Endothelial cell of umbilical vein (primary cell): ENCODE results near the gene TRPC4AP. TPM values are rescaled to one million over a fixed set of nuclear protein-coding genes. Genes with fewer than 3 reads are reported as not detected.

ENCODE experiments used
- BruUV-seq: library from RNA; stranded (reverse); fragments of 400-500 nt; replicated peaks from 2 replicates; lab custom pipeline; 2021; lab: Mats Ljungman, UMichigan
- CTCF ChIA-PET: fragments of 300-600, 350-600 bp; sonication (Branson Sonifier 250); formaldehyde crosslinking; loops from one replicate; lab custom pipeline; 2021; ENCODE audit warnings: antibody characterized with exemption, inconsistent platforms; lab: Charles Lee
- POLR2A ChIA-PET: fragments of 300-600, 350-600 bp; sonication (Branson Sonifier 250); formaldehyde crosslinking; loops from one replicate; lab custom pipeline; 2021; ENCODE audit warnings: antibody characterized with exemption, inconsistent platforms; lab: Charles Lee
- DNase-seq: peaks from one replicate; pipeline ENCODE4 v3.0.0-alpha.2; 2011; ENCODE audit warnings: low read depth, low spot score
- FAIRE-seq: peaks from 2 replicates; lab custom pipeline; 2011; peaks lifted over from hg19 to GRCh38; lab: Jason Lieb, UNC
- H2AFZ ChIP-seq: 2 replicates; pipeline ENCODE4 v1.6.0; 2012; ENCODE audit warnings: low read depth, low read length, control low read depth, inconsistent platforms
- H3K27ac ChIP-seq: 2 replicates; pipeline ENCODE4 v1.5.1; 2011; ENCODE audit warnings: low read depth, mild to moderate bottlenecking, control low read depth, low read length, moderate library complexity; ENCODE audit not compliant: insufficient read depth
- H3K27me3 ChIP-seq, 2 experiments: 2 replicates each; pipeline versions ENCODE4 v1.6.0 to v1.6.1; 2011; ENCODE audit warnings: low read length in 2 of 2, mixed read lengths in 1 of 2; ENCODE audit not compliant: control insufficient read depth in 2 of 2, insufficient read depth in 2 of 2
- H3K36me3 ChIP-seq, 2 experiments: 2 replicates in 1 of 2; 3 replicates in 1 of 2; pipeline ENCODE4 v1.5.1; 2011; ENCODE audit warnings: low read length in 2 of 2, mild to moderate bottlenecking in 1 of 2, moderate library complexity in 1 of 2; ENCODE audit not compliant: control insufficient read depth in 2 of 2, insufficient read depth in 2 of 2; ENCODE audit errors: extremely low read depth in 1 of 2
- H3K4me1 ChIP-seq: 3 replicates; pipeline ENCODE4 v1.5.1; 2011; ENCODE audit warnings: mild to moderate bottlenecking, low read length; ENCODE audit not compliant: control insufficient read depth, insufficient read depth; ENCODE audit errors: extremely low read depth
- H3K4me2 ChIP-seq: 2 replicates; pipeline ENCODE4 v1.6.1; 2011; ENCODE audit warnings: low read length, control low read depth, mixed read lengths; ENCODE audit not compliant: insufficient read depth
- H3K4me3 ChIP-seq, 3 experiments: fragments of 200-600 bp in 1 of 3; sonication (generic), shearing (Covaris generic) in 1 of 3; replicated peaks in 1 of 3; 2 replicates each; pipeline ENCODE4 v1.5.1; 2011 to 2016; ENCODE audit warnings: control low read depth in 3 of 3, low read length in 3 of 3, mild to moderate bottlenecking in 2 of 3, inconsistent platforms in 1 of 3, low read depth in 1 of 3, moderate library complexity in 1 of 3; ENCODE audit not compliant: insufficient read depth in 1 of 3
- H3K79me2 ChIP-seq: 2 replicates; pipeline ENCODE4 v1.6.0; 2012; ENCODE audit warnings: low read length, inconsistent platforms; ENCODE audit not compliant: control insufficient read depth, insufficient read depth
- H3K9ac ChIP-seq: replicated peaks from 2 replicates; pipeline ENCODE3; 2011; ENCODE audit warnings: low read length, control low read depth; ENCODE audit not compliant: insufficient read depth; ENCODE audit errors: extremely low read depth
- H3K9me1 ChIP-seq: replicated peaks from 3 replicates; pipeline ENCODE4 v1.6.0; 2011; ENCODE audit warnings: mild to moderate bottlenecking, low read length; ENCODE audit not compliant: control insufficient read depth, insufficient read depth; ENCODE audit errors: extremely low read depth
- H3K9me3 ChIP-seq: replicated peaks from 2 replicates; pipeline ENCODE4 v1.5.1; 2012; ENCODE audit warnings: low read length, inconsistent platforms; ENCODE audit not compliant: control insufficient read depth, insufficient read depth
- H4K20me1 ChIP-seq: replicated peaks from 2 replicates; pipeline ENCODE3; 2011; ENCODE audit warnings: mild to moderate bottlenecking, low read length; ENCODE audit not compliant: control insufficient read depth, insufficient read depth; ENCODE audit errors: extremely low read depth
- FOS ChIP-seq: IDR thresholded peaks from 2 replicates; pipeline ENCODE4 v1.6.1; 2011; ENCODE audit warnings: mild to moderate bottlenecking, low read length, moderate library complexity, borderline replicate concordance; ENCODE audit not compliant: insufficient read depth
- JUN ChIP-seq: IDR thresholded peaks from 2 replicates; pipeline ENCODE4 v1.6.1; 2011; ENCODE audit warnings: borderline replicate concordance, low read depth; ENCODE audit not compliant: insufficient read length, insufficient read depth
- MAX ChIP-seq: IDR thresholded peaks from 2 replicates; pipeline ENCODE4 v1.6.1; 2011; ENCODE audit not compliant: insufficient read depth, insufficient read length
- MYC ChIP-seq: IDR thresholded peaks from one replicate; pipeline ENCODE4 v1.6.1; 2011; ENCODE audit warnings: mild to moderate bottlenecking, low read depth, low read length
- POLR2A ChIP-seq: IDR thresholded peaks from 2 replicates; pipeline ENCODE4 v1.6.1; 2012; ENCODE audit warnings: low read depth, mild to moderate bottlenecking, control low read depth, low read length
- POLR2AphosphoS5 ChIP-seq: IDR thresholded peaks from 2 replicates; pipeline ENCODE4 v1.6.1; 2012; ENCODE audit warnings: low read depth, mild to moderate bottlenecking, control low read depth, low read length, moderate library complexity; ENCODE audit not compliant: insufficient read depth
- dilution Hi-C: fragments of 300-500 bp; cut with MboI; formaldehyde crosslinking; loops from one replicate; pipeline ENCODE4 v1.15.0; 2019; ENCODE audit warnings: low sequenced_read_pairs; ENCODE audit not compliant: extremely low pct_ligation_motif_present
- intact Hi-C: fragments of 100-400 bp; cut with micrococcal nuclease; formaldehyde crosslinking; loops from one replicate; pipeline ENCODE4 v1.10.0; 2022
- polyA plus RNA-seq, 4 experiments: library from polyadenylated mRNA; depleted of rRNA in 3 of 4; stranded (reverse) in 3 of 4; unstranded in 1 of 4; fragments of >200 nt; gene quantifications; 2 replicates each; pipeline versions ENCODE4 v1.2.1 to v1.2.3, GENCODE V29; 2011 to 2012; ENCODE audit warnings: missing spikeins in 1 of 4
- total RNA-seq: library from RNA; stranded (reverse); gene quantifications from 2 replicates; pipeline ENCODE4 v1.2.3, GENCODE V29; 2021
- TF ChIP-seq, protein P1 (sequence below), 2 donors: IDR thresholded peaks; 1 replicate in 1 of 2; 2 replicates in 1 of 2; pipeline ENCODE4 v1.5.1; 2011; ENCODE audit warnings: low read length in 2 of 2, mild to moderate bottlenecking in 2 of 2, moderate library complexity in 2 of 2, control low read depth in 1 of 2, inconsistent platforms in 1 of 2, low read depth in 1 of 2; ENCODE audit not compliant: insufficient read depth in 1 of 2; ENCODE audit errors: extremely low read depth in 1 of 2

Gene TRPC4AP
- total and polyA plus RNA-seq, 2 donors (not counting 3 experiments of a cell fraction or from before 2014, with no cell fraction given): 89.0 to 103 TPM

- Histone ChIP-seq H3K4me1 (peaks cover 17% of the 10 kb centered on the region), H3K9me3 (no peaks in the 10 kb centered on the region), H3K79me2 (no peaks in the 10 kb centered on the region), H2AFZ (no peak overlapping the region), H3K9me1 (no peaks in the 10 kb centered on the region), H3K36me3 (peaks cover under 1 to 32% of the 10 kb centered on the region in 2 experiments), H3K4me2 (no peak overlapping the region), H3K27me3 (no peaks in the 10 kb centered on the region), H3K9ac (peak overlapping the region; percentile 29), H4K20me1 (no peaks in the 10 kb centered on the region), H3K27ac (peak overlapping the region; percentile 81), H3K4me3 (no peak overlapping the region)
- CTCF ChIA-PET: interaction anchor here (1.0 to 1.6 kb wide), 2 partner anchors 145 to 147 kb away, joined by 3 to 5 read pairs; no protein-coding TSS in a partner anchor
- dilution Hi-C loops: no loop called here
- FAIRE-seq (peak; percentile 82), DNase-seq (peak; percentile 77)
- no TSS peak for BruUV-seq
- intact Hi-C loops: loop anchor here (1.0 to 5.0 kb wide), 3 partner anchors 71 to 186 kb away; partner anchors contain the start of gene TRPC4AP
- peak; percentile 36 for TF ChIP-seq FOS
- peak; percentile 80 for TF ChIP-seq MYC
- TF ChIP-seq, protein P1, sequence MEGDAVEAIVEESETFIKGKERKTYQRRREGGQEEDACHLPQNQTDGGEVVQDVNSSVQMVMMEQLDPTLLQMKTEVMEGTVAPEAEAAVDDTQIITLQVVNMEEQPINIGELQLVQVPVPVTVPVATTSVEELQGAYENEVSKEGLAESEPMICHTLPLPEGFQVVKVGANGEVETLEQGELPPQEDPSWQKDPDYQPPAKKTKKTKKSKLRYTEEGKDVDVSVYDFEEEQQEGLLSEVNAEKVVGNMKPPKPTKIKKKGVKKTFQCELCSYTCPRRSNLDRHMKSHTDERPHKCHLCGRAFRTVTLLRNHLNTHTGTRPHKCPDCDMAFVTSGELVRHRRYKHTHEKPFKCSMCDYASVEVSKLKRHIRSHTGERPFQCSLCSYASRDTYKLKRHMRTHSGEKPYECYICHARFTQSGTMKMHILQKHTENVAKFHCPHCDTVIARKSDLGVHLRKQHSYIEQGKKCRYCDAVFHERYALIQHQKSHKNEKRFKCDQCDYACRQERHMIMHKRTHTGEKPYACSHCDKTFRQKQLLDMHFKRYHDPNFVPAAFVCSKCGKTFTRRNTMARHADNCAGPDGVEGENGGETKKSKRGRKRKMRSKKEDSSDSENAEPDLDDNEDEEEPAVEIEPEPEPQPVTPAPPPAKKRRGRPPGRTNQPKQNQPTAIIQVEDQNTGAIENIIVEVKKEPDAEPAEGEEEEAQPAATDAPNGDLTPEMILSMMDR (IDR thresholded peaks at IDR 0.05; ENCODE audit: extremely low read depth in 1 of 2, insufficient read depth in 1 of 2, low read depth in 1 of 2, low read length in 2 of 2): no peak
- peak; percentile 18 for TF ChIP-seq POLR2AphosphoS5
- peak; percentile 50 for TF ChIP-seq JUN
- TF ChIP-seq POLR2A: no peak
- TF ChIP-seq MAX: peak; percentile 55
- POLR2A ChIA-PET: interaction anchor here (0.5 to 0.7 kb wide), 3 partner anchors 9 to 264 kb away, joined by 3 to 9 read pairs (median 5); partner anchors contain the start of gene EIF6
Measured at GRCh38 chr20:35021063-35021462, 71.5 kb downstream of the TRPC4AP start.
